ENCODE results near the gene ZBTB42.

Gene ZBTB42

DNA sequence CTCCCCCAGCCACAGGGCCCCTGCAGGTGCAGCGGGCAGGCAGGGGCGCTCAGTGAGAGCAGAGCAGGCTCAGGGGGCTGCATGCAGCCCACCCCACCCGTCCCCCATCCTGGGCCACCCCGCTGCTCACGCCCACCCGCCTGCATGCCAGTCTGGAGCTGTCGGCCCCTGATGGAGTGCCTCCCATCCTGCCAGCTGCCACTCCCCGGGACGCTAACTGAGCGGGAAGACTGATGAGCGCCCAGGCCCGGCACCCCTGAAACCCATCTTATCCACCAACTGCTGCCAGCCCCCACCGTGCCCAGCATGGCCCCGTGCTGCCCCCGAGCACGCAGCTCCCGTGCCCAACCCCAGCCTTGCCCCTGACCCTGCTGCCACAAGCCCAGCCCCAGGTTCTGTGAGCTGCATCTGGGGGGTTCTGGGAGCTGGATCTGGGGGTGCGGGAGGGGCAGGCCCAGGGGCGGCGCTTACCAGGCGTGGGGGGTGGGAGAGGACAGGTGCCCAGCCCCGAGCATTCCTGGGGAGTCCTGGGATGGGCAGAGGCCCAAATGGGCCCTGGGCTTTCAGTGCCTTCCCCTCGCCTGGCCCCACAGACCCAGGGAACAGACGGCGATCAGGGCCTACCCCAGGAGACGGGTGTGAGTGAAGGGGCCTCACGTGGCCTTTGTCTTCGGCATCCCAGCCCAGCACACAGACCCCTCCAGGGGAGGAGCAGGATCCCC is 18.7 kb upstream of the ZBTB42 start:
- FAIRE-seq: no peak

GRCh38 chr14:104782808-104783139 is 18.1 kb upstream of the ZBTB42 start:
- no peak for FAIRE-seq
- no peak for DNase-seq (ENCODE audit: low spot score)

More for the DNA sequence above, 18.7 kb upstream of the ZBTB42 start:
- DNase-seq (ENCODE audit: low spot score): no peak

- DNase-seq (ENCODE audit: low spot score): no peak
- FAIRE-seq: no peak
These were observed 17.2 kb upstream of the ZBTB42 start for GRCh38 chr14:104783484-104784217.

GRCh38 chr14:104784218-104784568 is 16.7 kb upstream of the ZBTB42 start:
- FAIRE-seq: no peak

DNA sequence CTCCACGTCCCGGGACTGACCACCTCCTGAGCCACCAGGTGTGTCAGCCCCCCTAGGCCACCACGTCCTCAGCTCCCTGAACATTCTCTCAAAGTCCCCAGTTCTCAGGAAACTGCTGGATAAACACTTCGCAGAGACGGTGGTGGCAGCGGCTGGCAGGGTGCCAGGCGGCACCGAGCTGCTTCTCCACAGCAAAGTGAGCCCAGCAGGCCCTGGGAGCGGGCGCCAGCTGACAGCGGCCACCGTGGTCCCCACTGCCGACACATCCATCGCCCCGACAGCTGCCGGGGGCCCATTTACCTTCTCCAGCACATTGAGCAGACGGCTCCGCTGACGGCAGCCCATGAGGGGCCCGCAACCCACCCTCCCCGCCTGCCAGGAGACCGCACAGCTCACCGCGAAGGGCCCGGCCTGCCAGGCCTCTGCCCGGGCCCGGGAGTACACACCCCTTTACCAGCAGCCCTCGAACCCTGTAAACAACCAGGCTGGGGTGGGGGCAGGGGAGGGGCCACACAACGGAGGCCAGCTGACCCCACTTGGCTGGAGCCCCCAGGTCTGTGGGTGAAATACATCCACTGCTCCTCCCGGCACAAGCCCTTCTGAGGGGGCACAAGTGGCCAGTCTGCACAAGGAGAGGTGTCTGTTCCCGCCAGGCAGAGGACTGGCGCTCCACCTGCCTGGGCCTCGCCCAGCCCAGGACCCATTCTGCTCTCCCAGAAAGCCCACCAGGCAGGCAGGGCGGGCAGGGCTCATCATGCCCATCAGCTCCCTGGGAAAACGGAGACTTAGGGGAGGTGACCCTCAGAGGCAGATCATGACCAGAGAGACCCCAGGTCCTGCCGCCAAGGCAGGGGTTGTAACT is 15.8 kb upstream of the ZBTB42 start:
- no peak for DNase-seq (ENCODE audit: low spot score)
- no peak for FAIRE-seq

More at GRCh38 chr14:104784218-104784568, 16.7 kb upstream of the ZBTB42 start:
- no peak for DNase-seq (ENCODE audit: low spot score)

DNA sequence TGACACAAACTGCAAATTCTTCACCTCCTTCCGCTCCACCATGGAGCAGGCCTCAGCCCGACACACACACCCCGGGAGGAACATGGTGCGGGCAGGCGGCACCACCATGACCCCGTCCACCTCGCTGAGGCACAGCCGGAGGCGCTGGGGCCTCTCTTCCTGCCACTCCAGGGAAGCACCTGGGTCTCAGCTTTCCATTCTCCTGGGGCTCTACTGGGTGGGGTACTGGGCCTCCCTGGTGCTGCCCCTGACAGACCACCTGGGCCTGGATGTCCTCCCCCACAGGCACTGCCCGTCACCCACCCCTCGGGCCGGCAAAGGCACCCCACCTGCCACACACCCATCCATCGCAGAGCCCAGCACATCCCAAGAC is 15.2 kb upstream of the ZBTB42 start:
- DNase-seq (ENCODE audit: low spot score) (no peak), FAIRE-seq (no peak)

DNA sequence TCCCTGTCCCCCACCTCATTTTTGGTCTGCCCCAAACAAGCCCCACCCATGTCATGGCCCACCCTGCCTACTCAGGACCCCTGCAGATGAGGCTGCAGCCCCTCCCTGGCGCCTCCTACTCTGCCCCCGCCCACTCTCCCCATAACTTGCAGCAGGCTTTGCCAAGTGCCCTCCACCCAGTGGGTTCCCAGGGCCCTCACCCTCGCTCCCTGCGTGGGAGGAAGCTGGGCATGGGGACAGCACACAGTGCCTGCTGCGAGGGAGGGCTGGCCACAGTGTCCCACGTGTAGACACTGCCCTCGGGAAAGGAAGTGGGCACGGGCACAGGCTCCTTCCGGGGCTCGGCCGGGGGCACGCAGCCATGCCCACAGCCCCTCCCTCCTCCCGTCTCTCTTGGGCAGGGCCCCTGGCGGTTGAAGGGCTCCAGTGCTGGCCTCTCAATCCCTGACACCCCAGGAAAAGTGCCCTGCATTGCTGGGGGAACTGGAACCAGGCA is 14.8 kb upstream of the ZBTB42 start:
- DNase-seq (ENCODE audit: low spot score) (no peak), FAIRE-seq (no peak)

GRCh38 chr14:104786726-104787675 is 13.9 kb upstream of the ZBTB42 start:
- DNase-seq (ENCODE audit: low spot score): no peak
- FAIRE-seq: no peak

- no peak for FAIRE-seq
- no peak for DNase-seq (ENCODE audit: low spot score)
These were observed 13.2 kb upstream of the ZBTB42 start for GRCh38 chr14:104787736-104788135.

- no peak for FAIRE-seq
- DNase-seq (ENCODE audit: low spot score): no peak
These were observed 12.6 kb upstream of the ZBTB42 start for GRCh38 chr14:104788161-104788818.

GRCh38 chr14:104788873-104789663 is 11.8 kb upstream of the ZBTB42 start:
- FAIRE-seq: no peak
- DNase-seq (ENCODE audit: low spot score): no peak

- FAIRE-seq (no peak), DNase-seq (ENCODE audit: low spot score) (no peak)
These were observed 10.9 kb upstream of the ZBTB42 start for GRCh38 chr14:104789752-104790743.

GRCh38 chr14:104791425-104791824 is 9.5 kb upstream of the ZBTB42 start:
- FAIRE-seq (no peak), DNase-seq (ENCODE audit: low spot score) (no peak)

DNA sequence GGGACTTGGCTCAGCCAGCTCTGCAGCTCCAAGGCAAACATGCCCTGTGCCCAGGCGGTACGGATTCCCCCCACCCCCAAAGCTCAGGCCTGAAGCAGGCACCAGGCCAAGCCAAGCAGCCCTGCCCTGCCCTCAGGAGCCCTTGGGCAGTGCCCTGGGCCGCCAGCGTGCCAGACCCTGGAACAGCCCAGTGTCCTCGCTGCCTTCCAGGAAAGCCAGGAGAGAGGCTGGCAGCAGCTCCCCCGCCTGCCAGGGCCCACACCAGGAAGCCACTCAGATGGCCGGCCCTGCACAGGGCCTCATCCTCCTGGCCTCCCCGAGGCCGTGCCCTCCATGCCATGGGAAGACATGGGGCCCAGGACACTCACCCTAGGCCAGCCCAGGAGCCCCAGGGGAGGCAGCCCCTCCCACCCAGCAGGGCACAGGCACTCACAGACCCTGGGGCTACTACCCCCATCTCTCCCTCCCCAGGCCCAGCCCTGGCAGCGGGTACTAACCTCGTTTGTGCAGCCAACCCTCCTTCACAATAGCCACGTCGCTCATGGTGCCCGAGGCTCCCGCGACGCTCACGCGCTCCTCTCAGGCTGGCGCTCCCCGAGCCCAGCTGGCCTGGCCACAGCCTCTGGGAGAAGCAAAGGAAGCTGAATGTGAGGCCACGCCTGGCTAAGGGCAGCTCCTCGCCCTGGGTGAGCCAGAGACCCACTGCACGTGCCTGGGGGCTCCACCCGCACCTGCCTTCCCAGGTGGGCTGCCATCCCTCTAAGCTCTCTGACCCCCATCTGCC is 8.6 kb upstream of the ZBTB42 start:
- no peak for DNase-seq (ENCODE audit: low spot score)
- no peak for FAIRE-seq

- DNase-seq (ENCODE audit: low spot score) (no peak), FAIRE-seq (no peak)
These were observed 7.8 kb upstream of the ZBTB42 start for GRCh38 chr14:104792945-104793702.

DNA sequence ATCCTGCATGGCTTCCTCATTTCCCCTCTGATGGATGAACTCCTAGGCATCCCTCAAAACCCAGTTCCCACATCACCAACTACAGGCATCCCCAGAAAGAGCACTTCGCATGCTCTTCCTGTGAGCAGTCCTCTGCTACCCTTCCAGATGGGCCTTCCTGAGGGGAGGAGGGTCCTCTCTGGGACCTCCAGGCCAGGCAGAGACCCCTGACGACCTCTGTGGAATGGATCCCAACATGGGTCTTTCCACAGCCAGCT is 7.3 kb upstream of the ZBTB42 start:
- no peak for FAIRE-seq

DNA sequence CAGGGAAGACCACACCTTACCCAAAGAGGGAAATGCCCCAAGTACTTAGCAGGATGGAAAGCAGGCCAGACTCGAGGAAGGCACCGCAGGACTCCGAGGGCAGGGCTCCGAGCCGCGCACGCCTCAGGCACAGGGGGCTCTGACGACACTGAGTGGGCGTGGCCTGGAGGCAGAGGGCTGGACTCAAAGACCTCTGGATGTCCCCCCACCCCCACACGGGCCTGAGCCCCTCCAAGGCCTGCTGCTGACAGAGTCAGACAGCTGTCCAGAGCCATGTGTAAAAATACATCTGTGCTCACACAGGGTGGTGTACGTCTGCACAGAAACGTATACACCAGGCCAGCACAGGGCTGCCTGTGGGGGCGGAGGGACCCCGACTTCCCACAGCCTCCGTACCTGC is 6.8 kb upstream of the ZBTB42 start:
- no peak for FAIRE-seq
- DNase-seq (ENCODE audit: low spot score): peak; percentile 74

More for the DNA sequence above, 7.3 kb upstream of the ZBTB42 start:
- no peak for DNase-seq (ENCODE audit: low spot score)

Data from urothelium cell line (cell line).